Bronchus fibroblast of lung (primary cell): ENCODE results near the gene RAI14. TPM values are rescaled to one million over a fixed set of nuclear protein-coding genes. Genes with fewer than 3 reads are reported as not detected.

Experiments used
- total RNA-seq: library from RNA; depleted of rRNA; stranded (reverse); fragments of >200 nt; gene quantifications from 2 replicates; pipeline ENCODE4 v1.2.3, GENCODE V29; 2015

RAI14 gene
- 60.7 and 62.4 TPM in 2 replicates for total RNA-seq

GRCh38 chr5:34656001-34656699 lies at the start of gene RAI14:
Gene RAI14 (plus strand): TSS chr5:34656328. CDS start chr5:34686920, 30,592 bp downstream.

GRCh38 chr5:34838785-34839714 lies 182.9 kb downstream of the RAI14 start, which contains the start of gene TTC23L:
Gene TTC23L (plus strand): TSS chr5:34839164. CDS start chr5:34840672, 1,508 bp downstream.

Other genes with a start within 250 kb of the RAI14 start
- gene TTC23L, start 182.8 kb downstream of the RAI14 start, total RNA-seq = under 0.01 TPM in 1 of 2 replicates, not detected in the other